Hepatocyte (in vitro differentiated cells): Measurements from ENCODE around the gene MRPL14. TPM values are rescaled to one million over a fixed set of nuclear protein-coding genes. Genes with fewer than 3 reads are reported as not detected.

ENCODE experiments used
- DNase-seq: peaks from one replicate; pipeline ENCODE4 v3.0.0-alpha.2; 2016; ENCODE audit warnings: low spot score
- H2AFZ ChIP-seq: fragments of 200-600 bp; sonication (generic); 2 replicates; pipeline ENCODE4 v1.6.0; 2016; ENCODE audit warnings: antibody characterized with exemption, mild to moderate bottlenecking
- H3K27ac ChIP-seq: fragments of 200-600 bp; sonication (generic); 2 replicates; pipeline ENCODE4 v1.5.1; 2016; ENCODE audit warnings: mild to moderate bottlenecking
- H3K27me3 ChIP-seq: fragments of 200-600 bp; sonication (generic); 2 replicates; pipeline ENCODE4 v1.6.1; 2016
- H3K36me3 ChIP-seq: fragments of 200-600 bp; sonication (generic); replicated peaks from 2 replicates; pipeline ENCODE4 v1.5.1; 2016; ENCODE audit warnings: low read depth; ENCODE audit not compliant: insufficient read depth
- H3K4me1 ChIP-seq: fragments of 200-600 bp; sonication (generic); 2 replicates; pipeline ENCODE4 v1.5.1; 2016; ENCODE audit warnings: mild to moderate bottlenecking, moderate library complexity; ENCODE audit not compliant: insufficient read depth
- H3K4me2 ChIP-seq: fragments of 200-600 bp; sonication (generic); 2 replicates; pipeline ENCODE4 v1.6.0; 2016
- H3K4me3 ChIP-seq: fragments of 200-600 bp; sonication (generic); 2 replicates; pipeline ENCODE4 v1.5.1; 2016; ENCODE audit warnings: mild to moderate bottlenecking
- H3K79me2 ChIP-seq: fragments of 200-600 bp; sonication (generic); 2 replicates; pipeline ENCODE4 v1.6.0; 2017; ENCODE audit warnings: mild to moderate bottlenecking
- H3K9me2 ChIP-seq: fragments of 200-600 bp; sonication (generic); replicated peaks from 2 replicates; pipeline ENCODE4 v1.6.0; 2017; ENCODE audit warnings: mild to moderate bottlenecking; ENCODE audit not compliant: insufficient read depth
- H3K9me3 ChIP-seq: fragments of 200-600 bp; sonication (generic); 2 replicates; pipeline ENCODE4 v1.5.1; 2016; ENCODE audit warnings: low read depth, mild to moderate bottlenecking
- H4K20me1 ChIP-seq: fragments of 200-600 bp; sonication (generic); 2 replicates; pipeline ENCODE4 v1.6.0; 2016; ENCODE audit warnings: mild to moderate bottlenecking; ENCODE audit not compliant: insufficient read depth, poor library complexity, severe bottlenecking
- CTCF ChIP-seq: fragments of 200-600 bp; sonication (generic); IDR thresholded peaks from 2 replicates; pipeline ENCODE4 v1.5.1; 2016; ENCODE audit warnings: antibody characterized with exemption, mild to moderate bottlenecking; ENCODE audit not compliant: poor library complexity
- EZH2 ChIP-seq: fragments of 200-600 bp; sonication (generic); IDR thresholded peaks from 2 replicates; pipeline ENCODE4 v1.6.1; 2016; ENCODE audit warnings: antibody characterized with exemption, mild to moderate bottlenecking, borderline replicate concordance
- EZH2phosphoT487 ChIP-seq: fragments of 200-600 bp; sonication (generic); IDR thresholded peaks from one replicate; pipeline ENCODE4 v1.6.1; 2018; ENCODE audit warnings: antibody characterized with exemption, mild to moderate bottlenecking, low read depth, moderate library complexity; ENCODE audit not compliant: unreplicated experiment, severe bottlenecking
- WGBS: methylation state at CpG from one replicate; pipeline ENCODE4 v1.1.6; 2016; ENCODE audit warnings: low lambda C conversion rate; ENCODE audit errors: missing lambda C conversion rate; 5-methylcytosine and 5-hydroxymethylcytosine counted together
- polyA plus RNA-seq: library from polyadenylated mRNA; unstranded; fragments of >200 nt; fragmentation: Nextera tagmentation; extraction: Ambion mirVana; gene quantifications from 2 replicates; pipeline ENCODE4 v1.2.1, GENCODE V29; 2016
- total RNA-seq: library from RNA; depleted of rRNA; stranded (reverse); fragments of >200 nt; gene quantifications from 2 replicates; pipeline ENCODE4 v1.2.3, GENCODE V29; 2014

The MRPL14 gene
- total and polyA plus RNA-seq, 2 experiments from 2014 or later, result 58.3 to 124 TPM

- H3K79me2 ChIP-seq, result no peaks in the 10 kb centered on the region
- no peaks in the 10 kb centered on the region for H3K9me3 ChIP-seq
- no peak overlapping the region for H3K27ac ChIP-seq
- TF ChIP-seq EZH2phosphoT487 (no peak), EZH2 (no peak), CTCF (no peak)
- no peak overlapping the region for H3K4me3 ChIP-seq
- H4K20me1 ChIP-seq, result no peaks in the 10 kb centered on the region
- no peaks in the 10 kb centered on the region for H3K27me3 ChIP-seq
- 95% methylated on average over 3 of the region's 3 CpGs for WGBS
- no peak overlapping the region for H2AFZ ChIP-seq
- H3K4me2 ChIP-seq, result no peak overlapping the region
- no peak for DNase-seq
- no peaks in the 10 kb centered on the region for H3K36me3 ChIP-seq
- H3K4me1 ChIP-seq, result peaks cover 7% of the 10 kb centered on the region
- no peaks in the 10 kb centered on the region for H3K9me2 ChIP-seq
These were observed 63.6 kb downstream of the MRPL14 start for GRCh38 chr6:44063561-44064059.

Other genes with a start within 250 kb of the MRPL14 start
- 31.8 and 43.5 TPM in 2 replicates for gene TMEM63B, start 102 bp upstream of the MRPL14 start, total RNA-seq
- 28.7 and 31.4 TPM in 2 replicates for gene TMEM63B, start 102 bp upstream of the MRPL14 start, polyA plus RNA-seq
- 0.16 and 0.23 TPM in 2 replicates for gene CAPN11, start 31.4 kb upstream of the MRPL14 start, total RNA-seq
- gene CAPN11, start 31.4 kb upstream of the MRPL14 start, polyA plus RNA-seq, result 0.13 and 0.39 TPM in 2 replicates
- gene MYMX, start 89.5 kb upstream of the MRPL14 start, total RNA-seq, result not detected in 2 replicates
- 2.0 TPM in 1 of 2 replicates, not detected in the other for gene MYMX, start 89.5 kb upstream of the MRPL14 start, polyA plus RNA-seq
- gene SLC29A1, start 96.1 kb upstream of the MRPL14 start, total RNA-seq, result 23.3 and 32.4 TPM in 2 replicates
- 28.5 and 30.8 TPM in 2 replicates for gene SLC29A1, start 96.1 kb upstream of the MRPL14 start, polyA plus RNA-seq
- 884 and 891 TPM in 2 replicates for gene HSP90AB1, start 119.6 kb upstream of the MRPL14 start, total RNA-seq
- gene HSP90AB1, start 119.6 kb upstream of the MRPL14 start, polyA plus RNA-seq, result 422 and 440 TPM in 2 replicates
- gene SLC35B2, start 130.1 kb upstream of the MRPL14 start, total RNA-seq, result 73.0 and 74.1 TPM in 2 replicates
- 92.9 and 104 TPM in 2 replicates for gene SLC35B2, start 130.1 kb upstream of the MRPL14 start, polyA plus RNA-seq
- 13.2 and 16.7 TPM in 2 replicates for gene NFKBIE, start 138.1 kb upstream of the MRPL14 start, total RNA-seq
- gene NFKBIE, start 138.1 kb upstream of the MRPL14 start, polyA plus RNA-seq, result 9.6 and 14.0 TPM in 2 replicates
- 0.30 and 0.44 TPM in 2 replicates for gene TMEM151B, start 143.0 kb upstream of the MRPL14 start, total RNA-seq
- gene TMEM151B, start 143.0 kb upstream of the MRPL14 start, polyA plus RNA-seq, result 0.30 and 1.0 TPM in 2 replicates
- 8.8 and 12.6 TPM in 2 replicates for gene AARS2, start 185.9 kb upstream of the MRPL14 start, total RNA-seq
- gene AARS2, start 185.9 kb upstream of the MRPL14 start, polyA plus RNA-seq, result 11.9 and 17.6 TPM in 2 replicates
- gene SPATS1, start 215.2 kb upstream of the MRPL14 start, total RNA-seq, result not detected in 2 replicates
- gene SPATS1, start 215.2 kb upstream of the MRPL14 start, polyA plus RNA-seq, result not detected in 2 replicates